Activated B cell treated with CpG ODN at 0.5 μM for 24 hours (primary cell): Measurements from ENCODE around the gene TSHZ2. TPM values are rescaled to one million over a fixed set of nuclear protein-coding genes. Genes with fewer than 3 reads are reported as not detected.
A peak's percentile ranks its signal among the peaks of the same experiment; 100 is the strongest.

ENCODE experiments used
- ATAC-seq: fragments of 200-7000 bp; cut with Tn5 transposase; one replicate; pipeline ENCODE4 v1.10.0; 2021; ENCODE audit warnings: low read depth, mild to moderate bottlenecking, moderate library complexity
- CTCF ChIA-PET: fragments of 350-600 bp; sonication (Branson Sonifier 250); formaldehyde crosslinking; loops from one replicate; lab custom pipeline; 2021; ENCODE audit warnings: antibody characterized with exemption; lab: Charles Lee
- POLR2A ChIA-PET: fragments of 350-600 bp; sonication (Branson Sonifier 250); formaldehyde crosslinking; loops from one replicate; lab custom pipeline; 2021; ENCODE audit warnings: antibody characterized with exemption; lab: Charles Lee
- DNase-seq: peaks from one replicate; pipeline ENCODE4 v3.0.0; 2022
- H3K27ac Mint-ChIP-seq: one replicate; pipeline ENCODE4 v1.8.0; 2020; ENCODE audit warnings: mixed read lengths
- H3K27me3 Mint-ChIP-seq: one replicate; pipeline ENCODE4 v1.8.0; 2021; ENCODE audit warnings: mixed read lengths
- H3K36me3 Mint-ChIP-seq: one replicate; pipeline ENCODE4 v1.8.0; 2021; ENCODE audit warnings: low read depth, mixed read lengths
- H3K4me1 Mint-ChIP-seq: one replicate; pipeline ENCODE4 v1.8.0; 2021; ENCODE audit warnings: mixed read lengths
- H3K4me3 Mint-ChIP-seq: one replicate; pipeline ENCODE4 v1.8.0; 2020; ENCODE audit warnings: mild to moderate bottlenecking, mixed read lengths
- H3K9me3 Mint-ChIP-seq: one replicate; pipeline ENCODE4 v1.8.0; 2020; ENCODE audit warnings: mixed read lengths
- intact Hi-C: fragments of 100-400 bp; cut with micrococcal nuclease; formaldehyde crosslinking; loops from one replicate; pipeline ENCODE4 v1.15.1; 2024
- total RNA-seq: library from RNA; stranded (reverse); gene quantifications from 2 replicates; pipeline ENCODE4 v1.2.3, GENCODE V29; 2022
- TF ChIP-seq, protein P1 (sequence below): fragments of 200-600 bp; IDR thresholded peaks from one replicate; pipeline ENCODE4 v1.8.0; 2022; ENCODE audit warnings: antibody characterized with exemption, mild to moderate bottlenecking

The TSHZ2 gene
- total RNA-seq, 1 donor from 2014 or later: 1.7 TPM

DNA sequence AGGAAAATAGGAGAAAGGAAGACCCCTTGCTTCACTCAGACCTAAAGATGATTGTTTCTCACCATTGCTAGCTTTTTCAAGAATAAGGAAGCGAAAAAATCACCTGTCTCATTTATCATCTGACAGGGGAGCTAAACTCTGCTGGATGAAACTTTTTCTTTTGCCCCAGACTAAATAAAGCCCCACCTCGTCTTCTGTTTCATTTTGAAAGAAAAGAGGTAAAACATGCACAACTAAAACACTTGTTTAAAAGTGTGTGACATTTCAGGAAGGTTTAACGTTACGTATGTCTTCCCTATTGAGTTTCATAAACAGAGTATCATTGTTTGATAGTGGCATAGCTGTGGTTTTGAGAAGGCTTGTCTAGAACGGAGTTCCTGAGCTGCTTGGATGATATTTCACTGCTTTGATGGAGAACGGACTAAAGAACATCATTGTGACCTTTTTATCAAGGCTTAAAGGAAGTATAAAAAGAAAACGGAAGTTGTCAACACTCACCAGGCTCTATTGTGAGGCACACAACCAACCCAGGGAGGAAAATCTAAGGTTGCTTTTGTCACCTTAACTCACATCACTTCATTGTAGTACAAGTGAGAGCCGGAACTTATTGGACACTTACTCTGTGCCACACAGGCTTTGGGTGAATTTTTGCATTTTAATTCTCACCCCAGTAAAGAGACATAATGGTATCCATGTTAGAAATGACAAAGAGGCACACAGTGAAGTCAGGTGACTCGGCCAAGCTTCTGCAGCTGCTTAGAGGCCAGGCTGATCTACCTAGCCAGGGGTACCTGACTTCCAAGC, 29.5 kb downstream of the TSHZ2 start:
- H3K27me3 Mint-ChIP-seq: no peaks in the 10 kb centered on the region
- peak overlapping the region; percentile 91 for H3K27ac Mint-ChIP-seq
- DNase-seq: no peak
- H3K36me3 Mint-ChIP-seq: no peaks in the 10 kb centered on the region
- peak; percentile 77 for ATAC-seq
- CTCF ChIA-PET: no interaction called here
- TF ChIP-seq, protein P1, sequence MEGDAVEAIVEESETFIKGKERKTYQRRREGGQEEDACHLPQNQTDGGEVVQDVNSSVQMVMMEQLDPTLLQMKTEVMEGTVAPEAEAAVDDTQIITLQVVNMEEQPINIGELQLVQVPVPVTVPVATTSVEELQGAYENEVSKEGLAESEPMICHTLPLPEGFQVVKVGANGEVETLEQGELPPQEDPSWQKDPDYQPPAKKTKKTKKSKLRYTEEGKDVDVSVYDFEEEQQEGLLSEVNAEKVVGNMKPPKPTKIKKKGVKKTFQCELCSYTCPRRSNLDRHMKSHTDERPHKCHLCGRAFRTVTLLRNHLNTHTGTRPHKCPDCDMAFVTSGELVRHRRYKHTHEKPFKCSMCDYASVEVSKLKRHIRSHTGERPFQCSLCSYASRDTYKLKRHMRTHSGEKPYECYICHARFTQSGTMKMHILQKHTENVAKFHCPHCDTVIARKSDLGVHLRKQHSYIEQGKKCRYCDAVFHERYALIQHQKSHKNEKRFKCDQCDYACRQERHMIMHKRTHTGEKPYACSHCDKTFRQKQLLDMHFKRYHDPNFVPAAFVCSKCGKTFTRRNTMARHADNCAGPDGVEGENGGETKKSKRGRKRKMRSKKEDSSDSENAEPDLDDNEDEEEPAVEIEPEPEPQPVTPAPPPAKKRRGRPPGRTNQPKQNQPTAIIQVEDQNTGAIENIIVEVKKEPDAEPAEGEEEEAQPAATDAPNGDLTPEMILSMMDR: no peak
- peaks cover 22% of the 10 kb centered on the region for H3K4me1 Mint-ChIP-seq
- peak overlapping the region; percentile 70 for H3K4me3 Mint-ChIP-seq
- POLR2A ChIA-PET: interaction anchor here (0.6 to 1.5 kb wide), 7 partner anchors 15 to 160 kb away, joined by 3 to 9 read pairs (median 4); no protein-coding TSS in a partner anchor
- intact Hi-C loops: loop anchor here (2.0 kb wide), 1 partner anchor 29 kb away; the partner anchor contains the start of gene TSHZ2
- no peaks in the 10 kb centered on the region for H3K9me3 Mint-ChIP-seq

DNA sequence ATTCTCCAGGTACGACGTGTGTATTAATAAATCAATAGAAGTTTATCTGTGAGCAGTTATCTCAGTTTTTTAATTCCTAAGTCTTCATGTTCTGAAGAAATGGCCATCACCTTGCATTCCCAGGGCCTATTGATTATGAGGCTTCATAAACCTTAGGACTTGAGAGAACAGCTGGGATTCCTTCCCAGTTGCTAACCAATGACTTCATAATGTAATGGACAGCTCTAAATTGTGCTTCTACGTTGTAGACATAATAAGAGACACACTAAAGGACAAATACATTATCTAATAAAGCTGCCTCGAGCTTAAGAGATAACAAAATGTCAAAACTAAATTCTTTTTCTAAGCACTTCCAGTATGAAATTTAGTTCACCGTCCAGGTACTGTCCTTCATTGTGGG, 30.6 kb downstream of the TSHZ2 start:
- Mint-ChIP-seq H3K9me3 (no peaks in the 10 kb centered on the region), H3K4me3 (no peak overlapping the region), H3K27me3 (no peaks in the 10 kb centered on the region), H3K4me1 (peaks cover 22% of the 10 kb centered on the region), H3K36me3 (no peaks in the 10 kb centered on the region), H3K27ac (peak overlapping the region; percentile 32)
- no peak for DNase-seq
- CTCF ChIA-PET: no interaction called here
- TF ChIP-seq, protein P1: no peak
- ATAC-seq: no peak
- intact Hi-C loops: no loop called here
- POLR2A ChIA-PET: no interaction called here

GRCh38 chr20:53003420-53004154, 31.4 kb downstream of the TSHZ2 start:
- no peak overlapping the region for H3K4me3 Mint-ChIP-seq
- ATAC-seq (no peak), DNase-seq (no peak)
- ChIA-PET POLR2A (no interaction called here), CTCF (no interaction called here)
- no peaks in the 10 kb centered on the region for H3K9me3 Mint-ChIP-seq
- peaks cover 22% of the 10 kb centered on the region for H3K4me1 Mint-ChIP-seq
- peak overlapping the region; percentile 32 for H3K27ac Mint-ChIP-seq
- TF ChIP-seq, protein P1: no peak
- intact Hi-C loops: no loop called here
- H3K27me3 Mint-ChIP-seq: no peaks in the 10 kb centered on the region
- no peaks in the 10 kb centered on the region for H3K36me3 Mint-ChIP-seq

GRCh38 chr20:53004267-53004813, 32.2 kb downstream of the TSHZ2 start:
- no peaks in the 10 kb centered on the region for H3K36me3 Mint-ChIP-seq
- H3K4me3 Mint-ChIP-seq: no peak overlapping the region
- no peaks in the 10 kb centered on the region for H3K27me3 Mint-ChIP-seq
- intact Hi-C loops: no loop called here
- no peaks in the 10 kb centered on the region for H3K9me3 Mint-ChIP-seq
- TF ChIP-seq, protein P1: no peak
- no peak overlapping the region for H3K27ac Mint-ChIP-seq
- ATAC-seq: no peak
- peaks cover 22% of the 10 kb centered on the region for H3K4me1 Mint-ChIP-seq
- POLR2A ChIA-PET: no interaction called here
- DNase-seq: no peak
- CTCF ChIA-PET: no interaction called here
